HG02981 (cell line): ENCODE measurements around the gene PPP1R26.
"Not testable (repeated sequence)": the region's sequence is repeated elsewhere in the genome, so short reads cannot be mapped to it uniquely, and the experiment has no call there.

Source experiments
- ATAC-seq: cut with Tn5 transposase; IDR thresholded peaks from one replicate; pipeline ENCODE4 v1.9.1; 2021; ENCODE audit warnings: mild to moderate bottlenecking, moderate library complexity; ENCODE audit not compliant: unreplicated experiment

Gene PPP1R26

GRCh38 chr9:135479469-135480052, at the start of gene PPP1R26:
TSS of gene PPP1R26 (plus strand) at chr9:135479782. CDS start at chr9:135484511, 4,729 bp downstream.
- ATAC-seq = no peak

- no peak for ATAC-seq
These were observed 42.3 kb upstream of the PPP1R26 start for GRCh38 chr9:135437259-135437658.

- not testable (repeated sequence) for ATAC-seq
These were observed 41.9 kb upstream of the PPP1R26 start for GRCh38 chr9:135437696-135438095.

- ATAC-seq = not testable (repeated sequence)
These were observed 40.9 kb upstream of the PPP1R26 start for GRCh38 chr9:135438581-135439232.

GRCh38 chr9:135439514-135439913, 40.1 kb upstream of the PPP1R26 start:
- not testable (repeated sequence) for ATAC-seq

GRCh38 chr9:135439916-135440315, 39.7 kb upstream of the PPP1R26 start:
- no peak for ATAC-seq

GRCh38 chr9:135440620-135441019, 39.0 kb upstream of the PPP1R26 start:
- ATAC-seq = no peak

GRCh38 chr9:135441105-135442071, 38.2 kb upstream of the PPP1R26 start:
- not testable (repeated sequence) for ATAC-seq

- ATAC-seq = no peak
These were observed 37.5 kb upstream of the PPP1R26 start for GRCh38 chr9:135442075-135442474.

GRCh38 chr9:135443797-135444425, 35.7 kb upstream of the PPP1R26 start:
- ATAC-seq = no peak

- ATAC-seq = no peak
These were observed 32.5 kb upstream of the PPP1R26 start for GRCh38 chr9:135447126-135447525.

- no peak for ATAC-seq
These were observed 30.9 kb upstream of the PPP1R26 start for GRCh38 chr9:135448663-135449100.

- not testable (repeated sequence) for ATAC-seq
These were observed 30.1 kb upstream of the PPP1R26 start for GRCh38 chr9:135449532-135449931.

- ATAC-seq = no peak
These were observed 28.6 kb upstream of the PPP1R26 start for GRCh38 chr9:135450956-135451355.

- ATAC-seq = not testable (repeated sequence)
These were observed 27.7 kb upstream of the PPP1R26 start for GRCh38 chr9:135451909-135452308.

GRCh38 chr9:135454737-135455136, 24.8 kb upstream of the PPP1R26 start:
- no peak for ATAC-seq

- no peak for ATAC-seq
These were observed 24.1 kb upstream of the PPP1R26 start for GRCh38 chr9:135455401-135456030.

GRCh38 chr9:135456436-135457104, 23.0 kb upstream of the PPP1R26 start:
- ATAC-seq = no peak

- ATAC-seq = not testable (repeated sequence)
These were observed 21.1 kb upstream of the PPP1R26 start for GRCh38 chr9:135458478-135458877.

- ATAC-seq = no peak
These were observed 17.6 kb upstream of the PPP1R26 start for GRCh38 chr9:135461936-135462335.
